RWPE2 (cell line): Measurements from ENCODE around the gene GATA5.
A peak's percentile ranks its signal among the peaks of the same experiment; 100 is the strongest.

Source experiments
- ATAC-seq: fragments of 200-7000 bp; cut with Tn5 transposase; 3 replicates; pipeline ENCODE4 v1.9.1; 2021; ENCODE audit warnings: low read depth
- DNase-seq: peaks from one replicate; pipeline ENCODE4 v3.0.0-alpha.2; 2020; ENCODE audit warnings: low spot score
- H3K27ac ChIP-seq: fragments of 450-650 bp; 2 replicates; pipeline ENCODE4 v1.5.1; 2017; ENCODE audit warnings: mild to moderate bottlenecking; ENCODE audit not compliant: poor library complexity, severe bottlenecking
- H3K27me3 ChIP-seq: fragments of 250-450 bp; sonication (Bioruptor Pico); 2 replicates; pipeline ENCODE4 v1.5.1; 2021; ENCODE audit warnings: mild to moderate bottlenecking, moderate library complexity; ENCODE audit not compliant: insufficient read depth, poor library complexity, severe bottlenecking
- H3K36me3 ChIP-seq: fragments of 250-450 bp; sonication (Bioruptor Pico); 2 replicates; pipeline ENCODE4 v1.5.1; 2020; ENCODE audit warnings: low read depth, mild to moderate bottlenecking, moderate library complexity
- H3K4me1 ChIP-seq: fragments of 250-450 bp; sonication (Bioruptor Pico); 2 replicates; pipeline ENCODE4 v1.5.1; 2021; ENCODE audit warnings: mild to moderate bottlenecking, moderate library complexity; ENCODE audit not compliant: insufficient read depth, poor library complexity, severe bottlenecking
- H3K4me3 ChIP-seq: fragments of 250-450 bp; sonication (Bioruptor Pico); 2 replicates; pipeline ENCODE4 v1.5.1; 2021; ENCODE audit warnings: mild to moderate bottlenecking, moderate library complexity; ENCODE audit not compliant: severe bottlenecking
- H3K9me3 ChIP-seq: fragments of 250-450 bp; sonication (Bioruptor Pico); 2 replicates; pipeline ENCODE4 v1.5.1; 2021; ENCODE audit warnings: mild to moderate bottlenecking, moderate library complexity; ENCODE audit not compliant: severe bottlenecking
- CTCF ChIP-seq: fragments of 450-650 bp; IDR thresholded peaks from one replicate; pipeline ENCODE4 v1.5.1; 2017; ENCODE audit warnings: mild to moderate bottlenecking, moderate library complexity; ENCODE audit not compliant: poor library complexity, severe bottlenecking

Gene GATA5

GRCh38 chr20:62430311-62430853 is 45.4 kb downstream of the GATA5 start:
- TF ChIP-seq CTCF: no peak
- H3K27ac ChIP-seq: no peak overlapping the region
- no peaks in the 10 kb centered on the region for H3K9me3 ChIP-seq
- H3K4me1 ChIP-seq: peaks cover 9% of the 10 kb centered on the region
- no peak overlapping the region for H3K4me3 ChIP-seq
- ATAC-seq (no peak), DNase-seq (no peak)
- peaks cover 29% of the 10 kb centered on the region for H3K27me3 ChIP-seq
- no peaks in the 10 kb centered on the region for H3K36me3 ChIP-seq

GRCh38 chr20:62429455-62430310 is 46.1 kb downstream of the GATA5 start:
- Histone ChIP-seq H3K9me3 (no peaks in the 10 kb centered on the region), H3K4me1 (peaks cover 9% of the 10 kb centered on the region), H3K4me3 (no peak overlapping the region), H3K27ac (no peak overlapping the region), H3K36me3 (no peaks in the 10 kb centered on the region), H3K27me3 (peaks cover 22% of the 10 kb centered on the region)
- DNase-seq: peak; percentile 88
- TF ChIP-seq CTCF: no peak
- no peak for ATAC-seq

- no peak for TF ChIP-seq CTCF
- Histone ChIP-seq H3K27me3 (peaks cover 11% of the 10 kb centered on the region), H3K4me1 (peaks cover 9% of the 10 kb centered on the region), H3K9me3 (no peaks in the 10 kb centered on the region), H3K27ac (no peak overlapping the region), H3K36me3 (no peaks in the 10 kb centered on the region), H3K4me3 (no peak overlapping the region)
- peak; percentile 83 for DNase-seq
- no peak for ATAC-seq
Observed at GRCh38 chr20:62428396-62429295, 47.1 kb downstream of the GATA5 start.

- Histone ChIP-seq H3K27me3 (peaks cover 7% of the 10 kb centered on the region), H3K36me3 (no peaks in the 10 kb centered on the region), H3K4me3 (no peak overlapping the region), H3K9me3 (no peaks in the 10 kb centered on the region), H3K27ac (no peak overlapping the region), H3K4me1 (peaks cover 9% of the 10 kb centered on the region)
- ATAC-seq (no peak), DNase-seq (peak; percentile 86)
- TF ChIP-seq CTCF: no peak
Observed at GRCh38 chr20:62428002-62428372, 47.8 kb downstream of the GATA5 start.
